Measurements from ENCODE around the gene STARD5.
"Not testable (repeated sequence)": the region's sequence is repeated elsewhere in the genome, so short reads cannot be mapped to it uniquely, and the experiment has no call there.

STARD5 gene

DNA sequence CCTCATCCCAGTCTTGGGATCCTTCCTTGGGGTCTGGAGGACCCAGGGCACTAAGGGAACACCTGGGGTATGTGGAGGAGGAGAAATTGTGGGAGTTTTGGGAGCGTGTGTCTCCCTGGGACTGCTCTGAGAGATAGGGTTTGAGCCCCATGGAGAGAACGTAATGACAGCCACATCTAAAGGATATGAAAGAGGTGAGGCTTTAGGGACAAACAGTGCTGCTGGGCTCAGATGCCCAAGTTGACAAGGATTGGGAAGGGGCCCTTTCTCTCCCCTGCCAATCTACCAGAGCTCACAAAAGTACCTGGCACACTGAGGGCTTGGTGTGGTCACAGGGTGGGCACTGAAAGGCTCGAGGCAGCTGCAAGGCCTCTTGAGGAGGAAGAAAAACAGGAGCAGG lies 13.3 kb upstream of the STARD5 start:
- no peak for DNase-seq

DNA sequence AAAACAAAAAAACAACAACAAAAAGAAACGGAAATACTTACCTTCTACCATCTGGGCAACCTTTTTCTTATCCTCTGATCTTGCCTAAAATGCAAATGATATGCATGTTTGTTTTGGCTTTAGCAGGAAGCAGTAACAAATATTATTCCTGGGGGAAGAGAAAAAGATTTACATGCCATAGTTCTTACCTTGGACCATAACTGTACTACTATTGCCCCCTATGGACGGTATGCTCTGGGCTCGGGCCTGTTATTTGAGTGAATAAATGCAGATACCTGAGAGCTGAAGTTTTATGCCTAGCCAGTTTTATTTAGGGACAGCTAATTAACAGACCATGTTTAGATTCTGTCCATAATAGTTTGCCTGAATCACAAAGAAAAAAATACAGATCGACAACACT lies 12.6 kb upstream of the STARD5 start:
- DNase-seq: peak in 1 of 3 experiments; percentile 4

DNA sequence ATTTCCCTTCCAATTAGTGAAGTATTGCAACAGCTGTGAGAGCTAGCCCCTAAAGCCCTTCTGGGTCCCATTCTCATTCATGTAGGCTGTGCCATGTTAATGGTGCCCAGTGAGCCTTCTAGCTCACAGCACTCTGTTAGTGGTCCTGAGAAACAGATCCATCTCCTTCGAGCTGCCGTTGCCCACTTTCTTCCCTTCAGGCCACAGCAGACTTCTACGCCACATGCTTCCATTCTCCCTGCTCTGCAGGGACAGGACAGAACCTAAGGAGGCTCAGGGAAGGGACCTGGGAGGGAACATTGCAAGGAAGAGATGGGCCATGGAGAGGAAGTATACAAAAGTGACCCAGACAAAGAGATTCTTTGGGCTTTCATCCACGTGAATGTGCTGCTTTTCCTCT lies 11.7 kb upstream of the STARD5 start:
- DNase-seq: no peak

DNA sequence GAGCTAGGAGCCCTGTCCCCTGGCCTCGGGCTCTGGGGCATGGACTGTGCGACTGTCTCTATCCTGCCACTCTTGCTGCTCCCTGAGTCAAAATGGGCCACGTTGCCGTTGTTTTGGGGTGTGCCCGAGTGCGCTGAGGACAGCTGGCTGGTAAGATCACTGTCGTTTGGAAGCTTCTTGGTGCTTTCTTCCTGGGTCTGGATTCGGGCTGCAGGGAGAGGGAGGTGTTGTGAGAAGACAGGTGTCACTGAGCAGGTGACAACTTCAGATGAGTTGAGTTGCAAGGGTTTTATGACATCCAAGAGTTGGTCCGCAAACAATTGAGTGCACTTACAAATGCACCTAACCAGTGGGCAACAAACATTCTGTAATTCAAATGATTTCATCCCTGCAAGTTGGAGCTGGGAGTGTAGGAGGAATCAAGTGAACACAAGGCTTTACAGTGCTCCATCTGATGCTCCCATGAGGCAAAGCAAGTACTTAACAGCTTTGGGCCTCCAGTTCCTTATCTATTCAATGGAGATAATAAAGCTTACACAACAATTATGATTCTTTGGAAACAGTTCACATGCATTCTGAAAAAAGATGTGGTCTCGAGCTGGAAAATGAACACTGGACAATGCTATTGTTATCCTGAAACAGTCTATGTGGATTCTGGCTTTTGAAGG lies 11.0 kb upstream of the STARD5 start:
- DNase-seq: peak in 2 of 3 experiments; percentile 48 to 87

DNA sequence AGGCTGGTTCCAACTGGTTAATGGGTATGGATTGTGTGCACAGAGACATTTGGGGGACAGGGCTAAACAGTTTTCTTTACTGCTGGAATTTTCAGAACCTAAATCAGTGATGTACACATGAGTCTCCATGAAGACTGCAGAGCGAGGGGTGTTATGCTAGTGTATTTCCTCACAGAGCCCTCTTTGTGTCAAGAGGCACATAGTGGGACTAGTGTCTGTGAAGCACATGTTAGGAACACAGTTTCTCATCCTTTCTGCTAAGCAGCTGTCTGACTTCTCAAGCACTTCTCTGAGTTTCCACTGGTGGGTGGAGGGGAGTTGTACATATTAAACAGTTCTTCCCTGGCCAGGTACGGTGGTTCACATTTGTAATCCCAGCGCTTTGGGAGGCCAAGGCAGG lies 9.4 kb upstream of the STARD5 start:
- DNase-seq: no peak

DNA sequence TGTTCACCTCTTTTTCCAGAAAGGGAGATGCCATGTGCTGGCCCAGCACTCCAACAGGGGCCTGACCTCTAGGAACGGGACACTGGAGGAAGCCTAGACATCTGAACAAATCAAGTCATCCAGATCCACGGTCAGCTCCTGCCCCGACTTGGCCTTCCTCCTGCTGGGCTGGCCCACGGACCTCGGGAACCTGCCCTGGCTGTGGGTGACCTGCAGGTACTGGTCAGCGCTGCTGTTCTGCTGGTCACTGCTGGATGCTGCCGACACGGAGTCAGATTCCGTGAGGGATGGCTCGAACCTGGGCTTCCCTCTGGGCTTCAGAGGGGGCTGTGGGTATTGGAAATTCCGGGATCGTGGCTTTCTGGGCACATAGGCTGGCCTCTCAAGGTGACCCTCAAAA lies 8.4 kb upstream of the STARD5 start:
- DNase-seq: no peak

DNA sequence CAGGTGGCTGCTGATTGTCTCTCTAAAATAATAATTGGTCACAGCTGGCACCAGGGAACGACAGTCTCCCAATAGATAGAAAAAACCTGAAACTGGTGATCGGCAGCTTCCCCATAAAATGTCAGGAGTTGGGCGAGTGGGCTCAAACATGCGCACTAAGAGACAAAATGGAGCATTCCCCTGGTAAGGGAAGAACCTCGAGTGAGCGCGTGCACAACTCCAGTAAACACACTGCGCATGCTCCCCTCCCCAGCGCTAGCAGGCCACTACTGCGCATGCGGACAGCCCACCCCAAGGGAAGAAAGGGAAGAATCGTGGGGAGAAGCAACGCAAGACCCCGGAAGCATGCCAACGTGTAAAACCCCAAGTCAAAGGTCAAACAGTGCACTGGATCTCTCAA lies 7.7 kb upstream of the STARD5 start:
- no peak for DNase-seq

DNA sequence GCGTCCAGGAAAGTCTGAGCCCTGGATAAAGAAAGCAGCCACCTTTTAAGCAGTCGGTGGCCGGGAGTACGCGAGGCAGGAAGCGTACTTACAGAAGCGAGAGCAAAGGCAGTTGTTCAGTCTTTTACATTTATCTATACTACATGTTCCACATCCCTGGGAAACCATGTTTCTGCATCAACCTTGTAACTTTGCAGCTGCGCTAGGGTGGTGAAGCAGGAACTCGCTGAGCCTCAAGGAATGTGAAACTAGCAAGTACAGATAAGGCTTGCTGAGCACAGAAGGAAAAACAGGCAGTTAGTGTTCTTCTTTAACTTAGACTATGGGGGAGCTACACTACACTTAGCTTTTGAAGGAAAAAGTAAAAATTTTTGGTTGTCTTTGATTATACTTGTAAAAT lies 7.2 kb upstream of the STARD5 start:
- not testable (repeated sequence) for DNase-seq

DNA sequence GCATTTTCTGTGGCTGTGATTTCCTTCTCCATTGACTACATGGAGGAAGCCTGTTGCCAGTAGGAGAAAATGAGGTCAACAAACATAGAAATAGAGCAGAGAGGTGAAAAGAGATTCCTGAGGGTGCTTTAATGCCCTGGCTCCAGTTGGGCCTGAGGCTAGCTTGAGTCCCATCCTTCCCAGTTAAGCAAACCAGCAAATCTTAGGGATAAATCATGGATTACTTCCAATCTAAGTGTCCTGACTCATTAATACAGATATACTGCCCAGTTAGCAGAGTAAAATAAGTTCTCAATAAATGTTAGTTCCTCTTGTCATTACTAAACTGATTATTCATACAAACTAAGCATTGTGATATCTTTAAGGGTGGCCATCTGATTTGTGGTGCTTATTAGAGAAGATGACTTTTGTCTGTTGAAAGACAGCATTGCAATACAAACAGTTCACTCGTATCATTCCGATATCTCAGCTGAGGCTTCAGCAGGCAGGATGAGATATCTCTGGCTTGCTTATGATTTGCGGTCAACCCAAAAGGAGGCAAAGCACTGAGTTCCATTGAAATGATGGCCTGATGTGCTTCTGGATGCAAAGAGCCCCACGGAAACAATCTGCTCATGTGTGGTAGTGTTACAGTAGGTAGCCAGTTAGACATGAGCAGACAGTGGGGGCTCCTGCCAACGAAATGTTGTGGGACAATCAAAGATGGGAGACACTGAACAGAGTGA lies 6.6 kb upstream of the STARD5 start:
- no peak for DNase-seq

DNA sequence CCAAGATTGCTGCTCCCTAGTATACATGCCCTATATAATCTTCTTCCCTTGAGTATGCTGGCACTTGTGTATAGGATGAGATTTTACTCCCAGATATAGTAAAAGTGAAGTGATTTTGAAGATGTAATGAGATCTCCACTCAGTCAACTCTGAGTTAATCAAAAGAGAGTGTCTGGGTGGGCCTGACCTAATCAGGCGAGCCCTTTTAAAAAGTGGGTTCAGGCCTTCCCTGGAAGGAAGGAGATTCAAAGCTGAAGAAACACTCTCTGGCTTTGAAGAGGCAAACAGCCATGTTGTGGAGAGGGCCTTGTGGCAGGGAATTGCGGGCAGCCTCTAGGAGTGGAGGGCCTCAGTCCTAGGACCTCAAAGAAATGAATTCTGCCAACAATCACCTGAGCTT lies 5.5 kb upstream of the STARD5 start:
- no peak for DNase-seq

DNA sequence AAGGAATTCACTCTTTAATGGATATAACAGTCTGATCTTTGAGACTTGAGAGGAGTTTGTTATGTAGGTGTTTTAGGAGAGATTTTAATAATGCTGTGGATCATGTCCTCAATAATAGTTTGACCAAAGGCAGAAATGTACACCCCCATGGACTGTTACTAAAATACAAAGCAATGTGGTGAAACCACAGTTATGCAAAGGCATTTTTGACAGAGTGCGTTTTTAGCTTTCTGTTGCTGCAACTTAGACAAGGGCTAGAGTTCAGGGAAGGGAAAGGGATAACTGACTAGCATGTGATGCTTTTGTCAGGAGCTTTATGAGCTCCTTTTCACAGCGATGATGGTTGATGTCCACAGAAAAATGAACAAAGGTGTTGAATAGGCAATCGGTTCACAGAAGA lies 3.6 kb upstream of the STARD5 start:
- no peak for DNase-seq

DNA sequence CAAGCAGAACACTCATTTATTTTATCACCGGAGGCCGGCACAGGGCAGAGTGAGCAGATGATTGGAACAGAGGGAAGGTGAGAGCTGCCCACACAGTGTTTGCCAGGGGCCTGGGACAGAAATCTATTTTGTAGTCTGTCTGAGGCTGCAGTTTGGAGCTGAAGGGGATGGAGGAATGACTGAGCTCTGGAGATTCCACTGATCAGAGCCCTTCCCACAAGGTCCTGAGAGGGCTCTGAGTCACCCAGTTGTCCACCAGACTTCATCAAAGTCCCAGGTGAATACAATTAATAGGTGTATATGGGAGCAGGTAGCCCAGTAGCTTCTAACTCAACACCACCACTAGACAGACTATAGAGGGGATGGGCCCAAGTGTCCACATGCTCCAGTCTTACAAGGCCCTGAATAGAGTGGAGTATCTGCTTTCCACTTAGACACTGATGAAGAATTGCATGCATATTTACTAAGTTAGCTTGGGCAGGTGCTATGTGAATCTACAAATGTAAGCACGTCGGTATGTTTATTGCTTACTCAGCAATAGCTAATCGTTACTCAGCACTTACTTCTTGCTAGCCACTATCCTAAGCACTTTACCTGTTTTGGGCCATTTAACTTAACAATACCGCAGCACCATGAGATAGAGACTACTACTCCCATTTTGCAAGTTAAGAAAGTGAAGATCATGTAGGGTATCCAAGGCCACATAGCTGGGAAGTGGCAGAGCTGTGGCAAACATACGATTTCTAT lies 2.7 kb upstream of the STARD5 start:
- peak in 1 of 3 experiments; percentile 54 for DNase-seq

DNA sequence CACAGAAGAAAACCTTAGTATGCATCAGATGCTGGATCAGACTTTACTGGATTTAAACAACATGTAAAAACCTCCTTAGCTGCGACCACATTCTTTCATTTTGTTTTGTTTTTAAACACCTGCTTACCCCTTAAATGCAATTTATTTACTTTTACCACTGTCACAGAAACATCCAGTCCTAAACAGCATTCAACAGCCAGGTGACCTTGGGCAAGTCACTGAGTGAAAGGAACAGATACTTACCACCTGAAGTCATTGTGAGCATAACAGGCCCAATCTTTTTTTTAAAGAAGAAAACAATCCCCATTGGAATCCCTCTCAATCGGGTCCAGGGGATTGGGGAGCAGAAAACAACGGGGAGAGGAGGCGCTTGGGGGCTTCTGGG lies 390 bp downstream of the STARD5 start:
- DNase-seq: no peak

DNA sequence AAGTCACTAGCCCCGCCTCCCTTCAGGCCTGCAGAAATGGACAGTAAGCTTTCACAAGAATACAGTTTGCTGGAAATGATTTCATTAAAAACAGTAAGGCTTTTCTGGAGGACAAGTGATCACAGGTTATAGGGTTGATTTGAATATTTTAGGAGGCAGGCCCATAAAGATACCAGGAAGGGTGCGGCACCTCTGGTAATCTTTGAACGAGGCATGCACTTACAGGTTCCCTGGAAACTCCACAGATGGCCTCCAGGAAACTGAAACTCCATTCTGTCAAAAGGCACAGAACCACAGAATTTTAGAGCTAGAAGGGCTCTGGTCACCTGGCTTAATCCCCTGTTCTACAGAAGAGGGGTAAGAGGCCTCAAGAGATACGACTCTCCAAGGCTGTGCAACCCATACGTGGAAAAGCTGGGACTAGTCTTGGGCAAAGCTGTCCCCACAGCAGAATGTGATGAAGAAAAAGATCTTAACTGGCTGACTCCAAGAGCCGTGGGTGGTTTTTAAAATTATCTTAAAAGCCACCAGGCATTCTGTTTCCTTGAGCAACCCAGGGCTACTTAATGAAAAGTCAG lies 1.2 kb downstream of the STARD5 start:
- no peak for DNase-seq

DNA sequence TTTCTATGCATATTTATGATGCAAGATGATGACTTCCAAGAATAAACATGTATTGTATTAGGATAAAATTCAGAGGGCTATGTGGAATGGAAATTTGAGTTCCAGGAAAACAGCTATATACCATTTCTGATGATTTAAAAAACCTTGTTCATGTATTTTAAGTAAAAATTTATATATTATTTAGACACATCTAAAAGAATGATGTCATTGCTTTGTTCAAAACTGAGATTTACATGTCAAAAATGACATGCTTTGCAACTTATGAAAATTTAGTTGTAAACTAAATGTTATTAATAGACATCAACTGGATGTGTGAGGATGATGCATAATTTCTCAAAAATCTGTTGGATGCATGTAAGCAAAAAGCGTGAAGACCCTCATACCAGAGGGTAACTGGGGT lies 2.3 kb downstream of the STARD5 start:
- DNase-seq: no peak

DNA sequence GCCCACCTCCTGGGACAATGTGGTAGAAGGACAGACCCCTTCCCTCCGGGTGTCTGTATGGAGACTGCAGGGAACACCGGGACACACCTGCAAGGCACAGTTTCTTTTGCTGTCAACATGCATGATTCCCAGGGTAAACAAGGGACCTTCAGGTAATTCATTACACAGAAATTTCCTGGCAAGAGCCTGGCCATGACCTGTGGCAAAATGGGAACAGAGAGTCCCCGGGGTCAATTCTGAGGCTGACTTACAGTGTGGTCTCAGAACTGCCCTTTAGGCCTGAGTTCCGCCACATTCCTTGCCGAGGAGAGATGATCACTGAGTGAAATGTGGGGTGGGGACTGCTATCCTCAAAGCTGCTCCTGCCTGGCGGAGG lies 6.3 kb downstream of the STARD5 start:
- no peak for DNase-seq

DNA sequence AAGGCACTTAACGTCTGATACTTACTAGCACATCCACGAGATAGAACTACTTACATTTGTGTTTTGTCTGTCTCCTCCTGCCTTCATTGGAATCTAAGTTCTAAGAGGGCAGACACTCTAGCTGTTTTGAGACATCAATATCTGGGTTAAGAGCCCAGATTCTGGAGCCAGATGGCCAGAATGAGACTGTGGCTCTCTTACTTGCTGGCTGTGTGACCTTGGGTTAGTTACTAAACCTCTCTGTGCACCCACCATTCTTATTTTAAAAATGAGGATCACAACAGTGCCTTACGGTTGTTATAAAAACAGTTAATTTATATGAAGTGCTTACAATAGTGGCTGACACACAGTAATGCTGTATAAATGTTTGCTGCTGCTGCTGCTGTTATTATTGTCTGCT lies 7.7 kb downstream of the STARD5 start:
- DNase-seq: no peak

DNA sequence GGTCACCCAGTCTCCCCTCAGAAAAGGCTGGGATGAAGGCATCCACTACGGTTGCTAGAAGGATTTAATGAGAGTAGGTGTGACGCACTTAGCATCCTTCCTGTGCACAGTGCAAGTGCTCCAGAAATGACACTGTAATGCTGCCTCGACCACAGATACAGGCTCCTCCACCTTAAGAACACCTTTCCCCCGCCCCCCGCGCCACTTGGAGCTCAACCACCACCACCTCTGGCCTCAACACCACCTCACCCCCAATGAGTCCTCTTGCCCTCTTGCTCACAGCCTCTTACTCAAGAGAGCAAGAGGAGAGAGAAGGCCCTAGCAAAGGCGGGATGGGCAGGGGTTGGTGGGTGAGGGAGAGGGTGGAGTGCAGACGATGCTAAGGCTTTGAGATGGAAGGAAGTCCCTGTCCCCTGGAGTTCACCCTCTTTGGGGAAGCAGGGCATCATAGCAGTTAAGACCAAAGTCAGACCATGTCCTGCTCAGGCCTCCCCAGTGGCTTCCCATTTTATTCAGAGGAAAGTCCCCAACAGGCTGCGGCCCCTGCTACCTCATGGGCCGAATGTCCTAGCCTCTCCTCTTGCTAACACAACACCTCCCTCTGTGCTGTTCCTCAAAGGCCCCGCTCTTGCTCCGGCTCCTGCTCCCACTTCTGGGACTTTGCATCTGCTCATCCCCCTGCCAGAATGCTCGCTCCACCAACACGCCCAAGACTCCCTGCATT lies 8.3 kb downstream of the STARD5 start:
- no peak for DNase-seq

DNA sequence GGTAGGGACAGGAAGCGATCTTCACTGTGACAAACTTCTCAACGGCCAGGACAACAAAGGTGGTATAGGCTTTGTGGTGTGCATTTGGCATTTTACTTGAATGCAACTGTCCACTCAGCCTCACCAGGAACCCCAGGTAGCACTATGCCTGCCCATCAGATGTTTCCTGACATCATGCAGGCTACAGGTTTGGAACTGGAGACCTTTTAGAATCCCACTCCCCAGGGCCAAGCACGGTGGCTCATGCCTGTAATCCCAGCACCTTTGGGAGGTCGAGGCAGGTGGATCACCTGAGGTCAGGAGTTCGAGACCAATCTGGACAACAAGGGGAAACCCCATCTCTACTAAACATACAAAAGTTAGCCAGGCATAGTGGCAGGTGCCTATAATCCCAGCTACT lies 9.6 kb downstream of the STARD5 start:
- DNase-seq: no peak

DNA sequence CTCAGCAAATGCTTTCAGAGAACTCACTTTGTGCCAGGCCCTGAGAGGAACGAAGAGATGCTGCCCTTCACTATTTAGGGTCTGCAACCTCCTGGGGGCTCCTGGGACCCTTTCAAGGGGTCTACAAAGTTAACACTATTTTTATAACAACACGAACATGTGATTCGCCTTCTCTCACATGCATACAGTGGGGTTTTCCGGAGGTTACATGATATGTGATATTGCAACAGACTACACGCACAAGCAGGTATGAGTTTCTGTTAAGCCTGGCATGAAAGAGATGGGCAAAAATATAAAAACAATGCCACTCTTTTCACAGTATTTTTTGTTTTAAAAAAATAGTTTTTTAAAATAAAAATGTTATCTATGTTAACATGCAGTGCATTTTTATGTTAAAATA lies 10.3 kb downstream of the STARD5 start:
- no peak for DNase-seq

DNA sequence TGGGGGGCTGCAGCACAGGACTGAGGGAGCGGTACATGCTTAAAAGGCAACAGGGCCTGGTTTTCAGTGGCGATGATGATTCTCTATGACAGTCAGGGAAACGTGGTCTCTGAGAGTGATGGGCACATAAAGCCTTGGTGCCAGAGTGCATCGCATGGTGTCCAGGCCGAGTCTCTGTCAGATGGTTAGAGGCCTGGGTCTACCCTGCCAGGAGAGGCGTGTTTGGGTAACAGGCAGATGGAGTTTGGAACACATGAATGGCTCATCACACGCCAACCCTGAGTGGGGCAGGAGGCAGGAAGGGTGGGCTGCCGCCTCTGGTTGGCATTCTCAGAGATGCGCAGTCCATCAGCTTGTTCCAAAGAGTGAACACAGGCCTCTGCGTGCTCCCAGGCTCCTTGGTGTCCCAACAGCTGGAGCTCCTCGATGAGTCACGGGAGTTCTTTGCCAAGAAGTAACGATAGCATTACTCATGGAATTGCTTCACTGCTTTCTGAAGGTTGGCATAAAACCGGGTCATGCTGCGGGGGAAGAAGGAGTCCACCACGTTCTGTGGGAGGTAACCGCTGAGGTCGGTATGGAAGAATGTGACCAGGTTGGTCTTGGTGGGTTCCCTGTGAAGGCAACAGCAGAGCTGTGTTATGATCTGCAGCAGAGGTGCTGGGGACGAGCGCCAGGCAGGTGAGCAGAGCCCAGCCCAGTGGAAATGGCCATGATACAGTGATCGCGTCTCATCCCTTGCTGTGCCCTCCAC lies 11.0 kb downstream of the STARD5 start:
- no peak for DNase-seq

DNA sequence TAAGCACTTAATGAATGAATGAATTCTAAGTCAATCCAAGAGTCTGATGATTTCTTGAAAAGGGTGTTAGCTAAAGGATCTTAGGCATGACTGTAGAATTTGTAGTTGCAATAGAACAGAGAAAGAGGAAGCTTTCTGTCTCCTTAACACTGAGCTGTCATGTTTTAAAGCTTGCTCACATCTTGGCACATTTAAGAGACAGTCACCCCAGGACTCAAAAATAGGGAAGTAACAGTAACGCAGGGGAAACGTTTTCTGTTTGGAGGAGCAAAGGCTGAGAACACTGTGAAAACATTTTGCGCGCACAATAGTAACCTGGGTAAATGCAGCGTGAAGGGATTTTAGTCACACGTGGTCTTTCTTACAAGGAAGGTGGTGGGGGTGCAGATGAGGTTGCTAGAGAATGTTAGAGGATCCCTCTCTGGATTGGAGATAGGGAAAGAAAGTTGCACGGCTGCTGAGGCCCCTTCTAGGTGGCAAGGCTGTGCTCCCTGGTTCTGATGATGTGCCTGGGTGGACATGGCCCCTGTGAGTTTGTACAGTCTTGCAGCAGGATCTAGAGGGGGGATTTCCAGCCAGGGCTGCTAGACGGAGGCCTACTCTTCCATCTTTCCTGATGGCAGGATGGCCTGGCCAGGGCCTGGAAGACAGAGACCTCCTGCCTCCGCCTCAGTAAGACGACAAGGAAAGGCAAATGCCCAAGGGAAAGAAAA lies 12.0 kb downstream of the STARD5 start:
- no peak for DNase-seq

Data from NCI-H1417 (cell line).